HCT116 (cell line): ENCODE measurements around the gene UTS2R. TPM values are rescaled to one million over a fixed set of nuclear protein-coding genes. Genes with fewer than 3 reads are reported as not detected.
"Not testable (repeated sequence)": the region's sequence is repeated elsewhere in the genome, so short reads cannot be mapped to it uniquely, and the experiment has no call there.

Source experiments
- ATAC-seq: fragments of 200-7000 bp; cut with Tn5 transposase; 2 replicates; pipeline ENCODE4 v1.9.1; 2020; ENCODE audit warnings: mild to moderate bottlenecking, moderate library complexity
- BruUV-seq: library from RNA; stranded (reverse); fragments of 400-500 nt; replicated peaks from 2 replicates; lab custom pipeline; 2021; lab: Mats Ljungman, UMichigan
- CTCF ChIA-PET: fragments of 300-600 bp; sonication (Branson Sonifier 250); formaldehyde crosslinking; loops from one replicate; lab custom pipeline; 2021; ENCODE audit warnings: antibody characterized with exemption; lab: Charles Lee
- POLR2A ChIA-PET: fragments of 300-600, 350-600 bp; sonication (Branson Sonifier 250); formaldehyde crosslinking; loops from one replicate; lab custom pipeline; 2021; ENCODE audit warnings: antibody characterized with exemption; lab: Charles Lee
- RAD21 ChIA-PET, 2 experiments: fragments of 300-600 bp; sonication (Branson Sonifier 250); formaldehyde crosslinking; loops; one replicate each; lab custom pipeline; 2023; ENCODE audit warnings: low total read pairs in 2 of 2; ENCODE audit not compliant: uncharacterized antibody in 2 of 2, unreplicated experiment in 2 of 2, low non-redundant PET in 1 of 2; lab: Charles Lee
- DNase-seq: peaks from one replicate; pipeline ENCODE4 v3.0.0-alpha.2; 2010; ENCODE audit warnings: low read depth, low spot score
- H2AFZ ChIP-seq: fragments of 200-600 bp; shearing (Covaris generic), sonication (generic); 2 replicates; pipeline ENCODE4 v1.6.1; 2017; ENCODE audit warnings: low read depth, mixed run types, mixed read lengths, antibody characterized with exemption, low read length; ENCODE audit not compliant: poor library complexity, severe bottlenecking
- H3K27ac ChIP-seq: 2 replicates; pipeline ENCODE4 v1.5.1; 2012; ENCODE audit warnings: low read depth, low read length
- H3K27me3 ChIP-seq: fragments of 200-600 bp; sonication (generic); 2 replicates; pipeline ENCODE4 v1.6.1; 2016; ENCODE audit warnings: mixed run types, low read length, mixed read lengths; ENCODE audit not compliant: insufficient read depth
- H3K36me3 ChIP-seq, 2 experiments: fragments of 200-500 bp in 1 of 2; fragments of 200-600 bp in 1 of 2; sonication (Bioruptor generic) in 1 of 2; sonication (generic) in 1 of 2; 2 replicates each; pipeline versions ENCODE4 v1.5.1 to v1.6.1; 2014 to 2016; ENCODE audit warnings: low read length in 2 of 2, inconsistent platforms in 1 of 2, mixed read lengths in 1 of 2, mixed run types in 1 of 2; ENCODE audit not compliant: insufficient read depth in 2 of 2, control insufficient read depth in 1 of 2
- H3K4me1 ChIP-seq, 2 experiments: fragments of 200-600 bp in 1 of 2; sonication (generic) in 1 of 2; 2 replicates each; pipeline versions ENCODE4 v1.5.1 to v1.6.1; 2012 to 2017; ENCODE audit warnings: low read length in 2 of 2, inconsistent platforms in 1 of 2, mild to moderate bottlenecking in 1 of 2, mixed read lengths in 1 of 2, mixed run types in 1 of 2, moderate library complexity in 1 of 2; ENCODE audit not compliant: insufficient read depth in 2 of 2, control insufficient read depth in 1 of 2
- H3K4me2 ChIP-seq: fragments of 200-600 bp; sonication (generic); 2 replicates; pipeline ENCODE4 v1.6.1; 2017; ENCODE audit warnings: mixed run types, low read length, mixed read lengths
- H3K4me3 ChIP-seq, 2 experiments: fragments of 200-600 bp in 1 of 2; sonication (generic) in 1 of 2; replicated peaks in 1 of 2; 2 replicates each; pipeline ENCODE4 v1.5.1; 2011 to 2016; ENCODE audit warnings: low read length in 2 of 2, control low read depth in 1 of 2, low read depth in 1 of 2, mild to moderate bottlenecking in 1 of 2, mixed read lengths in 1 of 2, mixed run types in 1 of 2
- H3K79me2 ChIP-seq: fragments of 200-600 bp; sonication (generic); 2 replicates; pipeline ENCODE4 v1.6.1; 2017; ENCODE audit warnings: mild to moderate bottlenecking, mixed run types, low read length, moderate library complexity, mixed read lengths; ENCODE audit not compliant: insufficient read depth
- H3K9ac ChIP-seq: fragments of 200-600 bp; sonication (generic); 2 replicates; pipeline ENCODE4 v1.6.1; 2016; ENCODE audit warnings: low read length, mixed read lengths
- H3K9me2 ChIP-seq: fragments of 200-600 bp; sonication (generic), shearing (Covaris generic); 2 replicates; pipeline ENCODE4 v1.6.1; 2017; ENCODE audit warnings: mixed run types, mild to moderate bottlenecking, moderate library complexity; ENCODE audit not compliant: insufficient read depth
- H3K9me3 ChIP-seq, 2 experiments: fragments of 200-500 bp in 1 of 2; fragments of 200-600 bp in 1 of 2; sonication (Bioruptor generic) in 1 of 2; sonication (generic) in 1 of 2; 2 replicates each; pipeline ENCODE4 v1.6.1; 2014 to 2017; ENCODE audit warnings: low read length in 2 of 2, mixed read lengths in 2 of 2, inconsistent platforms in 1 of 2, low read depth in 1 of 2, mild to moderate bottlenecking in 1 of 2, mixed run types in 1 of 2, moderate library complexity in 1 of 2; ENCODE audit not compliant: control insufficient read depth in 1 of 2, insufficient read depth in 1 of 2
- H4K20me1 ChIP-seq: fragments of 200-600 bp; sonication (generic), shearing (Covaris generic); 2 replicates; pipeline ENCODE4 v1.6.1; 2017; ENCODE audit warnings: mixed run types, mild to moderate bottlenecking, moderate library complexity; ENCODE audit not compliant: insufficient read depth
- CEBPB ChIP-seq: IDR thresholded peaks from 2 replicates; pipeline ENCODE4 v1.6.1; 2012; ENCODE audit warnings: low read depth
- CTCF ChIP-seq, 3 experiments: fragments of 200-600 bp in 1 of 3; sonication (generic) in 1 of 3; IDR thresholded peaks in 2 of 3; conservative IDR thresholded peaks in 1 of 3; 2 replicates each; pipeline ENCODE4 v1.5.1; 2012 to 2017; ENCODE audit warnings: low read depth in 2 of 3, low read length in 2 of 3, antibody characterized with exemption in 1 of 3, borderline replicate concordance in 1 of 3, control low read depth in 1 of 3, mild to moderate bottlenecking in 1 of 3, mixed read lengths in 1 of 3, mixed run types in 1 of 3, moderate library complexity in 1 of 3; ENCODE audit not compliant: insufficient read depth in 1 of 3
- EGR1 ChIP-seq: IDR thresholded peaks from 2 replicates; pipeline ENCODE4 v1.6.1; 2012; ENCODE audit warnings: low read depth
- EZH2 ChIP-seq: fragments of 200-600 bp; sonication (generic); IDR thresholded peaks from 2 replicates; pipeline ENCODE4 v1.6.1; 2017; ENCODE audit warnings: antibody characterized with exemption, mixed run types
- FOSL1 ChIP-seq: IDR thresholded peaks from 2 replicates; pipeline ENCODE4 v1.6.1; 2012; ENCODE audit warnings: low read depth
- REST ChIP-seq: IDR thresholded peaks from 2 replicates; pipeline ENCODE4 v1.6.1; 2012; ENCODE audit warnings: low read depth
- SP1 ChIP-seq: IDR thresholded peaks from 2 replicates; pipeline ENCODE4 v1.6.1; 2012; ENCODE audit warnings: low read depth
- TCF7L2 ChIP-seq: IDR thresholded peaks from 2 replicates; pipeline ENCODE4 v1.7.0; 2011; ENCODE audit warnings: borderline replicate concordance, inconsistent platforms; ENCODE audit not compliant: insufficient read depth, insufficient read length; ENCODE audit errors: extremely low read depth
- YY1 ChIP-seq: IDR thresholded peaks from 2 replicates; pipeline ENCODE4 v1.6.1; 2011; ENCODE audit warnings: low read length, low read depth, moderate library complexity, mild to moderate bottlenecking; ENCODE audit not compliant: insufficient replicate concordance; ENCODE audit errors: extremely low read depth
- ZBTB33 ChIP-seq: IDR thresholded peaks from 2 replicates; pipeline ENCODE4 v1.6.1; 2011; ENCODE audit warnings: mild to moderate bottlenecking, low read length, moderate library complexity; ENCODE audit not compliant: insufficient replicate concordance; ENCODE audit errors: extremely low read depth
- ZFX ChIP-seq: fragments of 450-650 bp; IDR thresholded peaks from 2 replicates; pipeline ENCODE4 v1.6.1; 2017
- intact Hi-C: fragments of 100-400 bp; cut with micrococcal nuclease; formaldehyde crosslinking; loops from 2 replicates; pipeline ENCODE4 v1.10.0; 2022
- total RNA-seq: library from RNA; stranded (reverse); gene quantifications from one replicate; pipeline ENCODE4 v1.2.1, GENCODE V29; 2021; ENCODE audit not compliant: unreplicated experiment

The UTS2R gene
- total RNA-seq, 1 experiment from 2014 or later, result not detected

- TF ChIP-seq YY1 (no peak), REST (no peak), ZFX (no peak), EGR1 (no peak), ZBTB33 (no peak), FOSL1 (no peak), CEBPB (no peak), TCF7L2 (no peak), SP1 (no peak), CTCF (IDR thresholded peaks at IDR 0.05 in 2 of 3, conservative IDR thresholded peaks at IDR 0.05 in 1 of 3; ENCODE audit: borderline replicate concordance in 1 of 3, insufficient read depth in 1 of 3, low read depth in 2 of 3, low read length in 2 of 3) (no peak), EZH2 (no peak)
- no peak overlapping the region for H3K9ac ChIP-seq
- H3K36me3 ChIP-seq, result peaks cover 0 to 7% of the 10 kb centered on the region in 2 experiments; a peak in 2 of 4 replicates
- H3K27me3 ChIP-seq, result no peaks in the 10 kb centered on the region
- no peak for ATAC-seq
- H3K4me3 ChIP-seq, result no peak overlapping the region
- no peak for DNase-seq
- no peak overlapping the region for H3K27ac ChIP-seq
- ChIA-PET RAD21 (no interaction called here), POLR2A (no interaction called here), CTCF (no interaction called here)
- BruUV-seq, result no TSS peak
- H3K4me2 ChIP-seq, result no peak overlapping the region
- H4K20me1 ChIP-seq, result peaks cover 6% of the 10 kb centered on the region; the same call in 1 of the 2 replicates
- H3K9me2 ChIP-seq, result no peaks in the 10 kb centered on the region
- H3K79me2 ChIP-seq, result no peaks in the 10 kb centered on the region; the same call in 1 of the 2 replicates
- H3K9me3 ChIP-seq, result no peaks in the 10 kb centered on the region
- intact Hi-C loops, result loop anchor here (10.0 kb wide), 2 partner anchors 143 to 377 kb away; partner anchors contain the start of genes DCXR and RAC3
- H2AFZ ChIP-seq, result no peak overlapping the region
- H3K4me1 ChIP-seq, result peaks cover 14 to 21% of the 10 kb centered on the region in 2 experiments
Measured at GRCh38 chr17:82411396-82412053, 40.0 kb downstream of the UTS2R start.

- intact Hi-C loops, result loop anchor here (10.0 kb wide), 2 partner anchors 143 to 377 kb away; partner anchors contain the start of genes DCXR and RAC3
- H3K27ac ChIP-seq, CTCF ChIA-PET, H3K4me3 ChIP-seq, POLR2A ChIA-PET, H3K9me3 ChIP-seq, H3K9ac ChIP-seq, H3K79me2 ChIP-seq, H2AFZ ChIP-seq, BruUV-seq, ATAC-seq, H3K9me2 ChIP-seq, H3K36me3 ChIP-seq, H3K27me3 ChIP-seq, DNase-seq, H3K4me2 ChIP-seq, RAD21 ChIA-PET, H4K20me1 ChIP-seq: not testable (repeated sequence)
- peaks cover 9 to 15% of the 10 kb centered on the region in 2 experiments for H3K4me1 ChIP-seq
Measured at GRCh38 chr17:82412081-82412480, 40.5 kb downstream of the UTS2R start.
